Panc1 (cell line): ENCODE data around the gene PSME3IP1. TPM values are rescaled to one million over a fixed set of nuclear protein-coding genes. Genes with fewer than 3 reads are reported as not detected.

ENCODE experiments used
- ATAC-seq: fragments of 200-7000 bp; cut with Tn5 transposase; 2 replicates; pipeline ENCODE4 v1.9.1; 2020; ENCODE audit warnings: mild to moderate bottlenecking, moderate library complexity
- BruUV-seq: library from RNA; stranded (reverse); fragments of 400-500 nt; replicated peaks from 2 replicates; lab custom pipeline; 2021; lab: Mats Ljungman, UMichigan
- CTCF ChIA-PET: fragments of 300-600 bp; sonication (Branson Sonifier 250); formaldehyde crosslinking; loops from one replicate; lab custom pipeline; 2022; ENCODE audit warnings: antibody characterized with exemption; lab: Charles Lee
- POLR2A ChIA-PET: fragments of 300-600 bp; sonication (Branson Sonifier 250); formaldehyde crosslinking; loops from one replicate; lab custom pipeline; 2022; ENCODE audit warnings: antibody characterized with exemption; lab: Charles Lee
- DNase-seq: peaks from one replicate; pipeline ENCODE4 v3.0.0-alpha.2; 2010; ENCODE audit warnings: low read depth, low spot score
- H3K27ac ChIP-seq: 2 replicates; pipeline ENCODE4 v1.5.1; 2011; ENCODE audit warnings: mild to moderate bottlenecking, low read length, inconsistent platforms
- H3K27me3 ChIP-seq: fragments of 200-500 bp; sonication (Bioruptor generic); 2 replicates; pipeline ENCODE4 v1.6.0; 2014; ENCODE audit warnings: low read length, inconsistent platforms; ENCODE audit not compliant: control insufficient read depth, insufficient read depth
- H3K36me3 ChIP-seq: fragments of 200-500 bp; sonication (Bioruptor generic); 2 replicates; pipeline ENCODE4 v1.5.1; 2014; ENCODE audit warnings: inconsistent platforms, mild to moderate bottlenecking, low read length, moderate library complexity; ENCODE audit not compliant: control insufficient read depth, insufficient read depth
- H3K4me1 ChIP-seq: 2 replicates; pipeline ENCODE4 v1.5.1; 2011; ENCODE audit warnings: inconsistent platforms, mild to moderate bottlenecking, low read length, moderate library complexity; ENCODE audit not compliant: control insufficient read depth, insufficient read depth
- H3K4me3 ChIP-seq, 2 experiments: 2 replicates each; pipeline ENCODE4 v1.5.1; 2011 to 2012; ENCODE audit warnings: low read depth in 2 of 2, low read length in 2 of 2, mild to moderate bottlenecking in 2 of 2, inconsistent platforms in 1 of 2, moderate library complexity in 1 of 2
- H3K9me3 ChIP-seq: fragments of 200-500 bp; sonication (Bioruptor generic); 2 replicates; pipeline ENCODE4 v1.5.1; 2014; ENCODE audit warnings: low read depth, mild to moderate bottlenecking, inconsistent platforms, low read length, moderate library complexity; ENCODE audit not compliant: control insufficient read depth, insufficient read depth
- POLR2AphosphoS5 ChIP-seq: IDR thresholded peaks from 2 replicates; pipeline ENCODE4 v1.6.1; 2012; ENCODE audit warnings: mild to moderate bottlenecking, low read depth, low read length, moderate library complexity
- SIN3A ChIP-seq: IDR thresholded peaks from 2 replicates; pipeline ENCODE4 v1.6.1; 2012; ENCODE audit warnings: low read depth, mild to moderate bottlenecking, low read length, moderate library complexity, borderline replicate concordance; ENCODE audit not compliant: insufficient read depth
- TCF7L2 ChIP-seq: IDR thresholded peaks from 2 replicates; pipeline ENCODE4 v1.6.1; 2011; ENCODE audit warnings: mild to moderate bottlenecking, low read depth, low read length, inconsistent platforms
- in situ Hi-C: cut with HindIII; loops from 2 replicates; pipeline ENCODE4 v1.10.0; 2016; ENCODE audit warnings: low sequenced_read_pairs, low pct_unique_long_range_greater_than_20kb
- intact Hi-C: fragments of 100-400 bp; cut with micrococcal nuclease; formaldehyde crosslinking; loops from one replicate; pipeline ENCODE4 v1.10.0; 2022; ENCODE audit not compliant: unreplicated experiment
- total RNA-seq: library from RNA; stranded (reverse); gene quantifications from one replicate; pipeline ENCODE4 v1.2.1, GENCODE V29; 2021; ENCODE audit not compliant: unreplicated experiment
- TF ChIP-seq, protein P1 (sequence below): fragments of 450-650 bp; IDR thresholded peaks from 2 replicates; pipeline ENCODE4 v1.5.1; 2017; ENCODE audit warnings: mild to moderate bottlenecking
- TF ChIP-seq, protein P2 (sequence below), 2 experiments: IDR thresholded peaks; 2 replicates each; pipeline ENCODE4 v1.6.1; 2011 to 2012; ENCODE audit warnings: low read depth in 2 of 2, control low read depth in 1 of 2, low read length in 1 of 2, mild to moderate bottlenecking in 1 of 2, moderate library complexity in 1 of 2; ENCODE audit not compliant: insufficient read depth in 1 of 2

The PSME3IP1 gene
- total RNA-seq, 1 experiment from 2014 or later: 67.6 TPM

- intact Hi-C loops: no loop called here
- H3K4me1 ChIP-seq: no peaks in the 10 kb centered on the region; the same call in 1 of the 2 replicates
- H3K4me3 ChIP-seq: peak overlapping the region; percentile 79 to 93
- no peaks in the 10 kb centered on the region for H3K27me3 ChIP-seq
- BruUV-seq: no TSS peak
- no peaks in the 10 kb centered on the region for H3K9me3 ChIP-seq
- ATAC-seq (no peak), DNase-seq (no peak)
- H3K36me3 ChIP-seq: peaks cover 4% of the 10 kb centered on the region; the same call in 1 of the 2 replicates
- POLR2A ChIA-PET: no interaction called here
- TF ChIP-seq POLR2AphosphoS5: no peak
- TF ChIP-seq, protein P1, sequence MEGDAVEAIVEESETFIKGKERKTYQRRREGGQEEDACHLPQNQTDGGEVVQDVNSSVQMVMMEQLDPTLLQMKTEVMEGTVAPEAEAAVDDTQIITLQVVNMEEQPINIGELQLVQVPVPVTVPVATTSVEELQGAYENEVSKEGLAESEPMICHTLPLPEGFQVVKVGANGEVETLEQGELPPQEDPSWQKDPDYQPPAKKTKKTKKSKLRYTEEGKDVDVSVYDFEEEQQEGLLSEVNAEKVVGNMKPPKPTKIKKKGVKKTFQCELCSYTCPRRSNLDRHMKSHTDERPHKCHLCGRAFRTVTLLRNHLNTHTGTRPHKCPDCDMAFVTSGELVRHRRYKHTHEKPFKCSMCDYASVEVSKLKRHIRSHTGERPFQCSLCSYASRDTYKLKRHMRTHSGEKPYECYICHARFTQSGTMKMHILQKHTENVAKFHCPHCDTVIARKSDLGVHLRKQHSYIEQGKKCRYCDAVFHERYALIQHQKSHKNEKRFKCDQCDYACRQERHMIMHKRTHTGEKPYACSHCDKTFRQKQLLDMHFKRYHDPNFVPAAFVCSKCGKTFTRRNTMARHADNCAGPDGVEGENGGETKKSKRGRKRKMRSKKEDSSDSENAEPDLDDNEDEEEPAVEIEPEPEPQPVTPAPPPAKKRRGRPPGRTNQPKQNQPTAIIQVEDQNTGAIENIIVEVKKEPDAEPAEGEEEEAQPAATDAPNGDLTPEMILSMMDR: no peak
- in situ Hi-C loops: no loop called here
- peak overlapping the region; percentile 94 for H3K27ac ChIP-seq
- CTCF ChIA-PET: no interaction called here
These were observed 873 bp downstream of the PSME3IP1 start for GRCh38 chr16:57184887-57185445.

DNA sequence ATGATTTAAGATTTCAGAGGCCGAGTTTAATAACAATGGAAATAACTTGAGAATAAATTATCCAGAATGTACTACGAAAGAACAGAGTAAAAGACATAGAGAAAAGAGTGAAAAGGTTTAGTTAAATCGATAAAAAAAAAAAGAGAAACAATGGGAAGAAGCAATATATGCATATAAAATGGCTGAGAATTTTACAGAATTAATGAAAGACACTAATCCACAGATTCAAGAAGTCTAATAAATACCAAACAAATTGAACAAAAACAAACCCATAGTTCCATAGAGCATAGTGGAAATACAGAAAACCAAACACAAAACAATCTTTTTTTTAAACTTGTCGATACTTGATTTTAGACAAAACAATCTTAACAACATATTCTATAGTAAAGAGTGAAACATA is 1.7 kb downstream of the PSME3IP1 start:
- DNase-seq (no peak), ATAC-seq (no peak)

DNA sequence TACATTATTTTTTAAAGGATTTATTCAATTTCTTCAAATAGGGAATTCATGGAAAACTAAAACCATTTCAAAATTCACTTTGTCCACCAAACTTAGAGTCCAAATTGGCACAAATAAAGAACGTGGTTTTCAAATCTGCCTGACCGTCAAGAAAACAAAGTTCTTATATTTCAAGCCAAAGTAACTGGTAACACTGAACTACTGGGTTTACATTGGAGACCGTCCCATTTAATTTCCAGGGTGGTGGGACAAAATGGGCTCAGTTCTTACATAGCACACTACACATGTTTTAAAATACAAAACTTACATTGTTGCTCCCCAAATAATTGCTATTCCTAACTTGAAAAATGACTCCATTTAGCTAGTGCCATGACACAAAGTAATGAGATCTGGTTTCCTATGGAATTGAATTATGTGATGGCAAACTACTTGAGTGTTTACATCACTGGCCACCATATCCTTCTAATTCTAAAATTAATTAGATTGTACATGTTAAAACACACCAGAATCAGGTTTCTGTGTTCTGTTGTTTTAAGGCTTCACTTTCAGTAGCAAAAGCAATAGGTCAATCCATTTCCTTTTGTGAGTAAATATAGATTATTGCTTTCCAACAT is 6.5 kb downstream of the PSME3IP1 start:
- no peaks in the 10 kb centered on the region for H3K9me3 ChIP-seq
- TF ChIP-seq SIN3A (no peak), TCF7L2 (no peak), POLR2AphosphoS5 (no peak)
- TF ChIP-seq, protein P1: no peak
- TF ChIP-seq, protein P2, sequence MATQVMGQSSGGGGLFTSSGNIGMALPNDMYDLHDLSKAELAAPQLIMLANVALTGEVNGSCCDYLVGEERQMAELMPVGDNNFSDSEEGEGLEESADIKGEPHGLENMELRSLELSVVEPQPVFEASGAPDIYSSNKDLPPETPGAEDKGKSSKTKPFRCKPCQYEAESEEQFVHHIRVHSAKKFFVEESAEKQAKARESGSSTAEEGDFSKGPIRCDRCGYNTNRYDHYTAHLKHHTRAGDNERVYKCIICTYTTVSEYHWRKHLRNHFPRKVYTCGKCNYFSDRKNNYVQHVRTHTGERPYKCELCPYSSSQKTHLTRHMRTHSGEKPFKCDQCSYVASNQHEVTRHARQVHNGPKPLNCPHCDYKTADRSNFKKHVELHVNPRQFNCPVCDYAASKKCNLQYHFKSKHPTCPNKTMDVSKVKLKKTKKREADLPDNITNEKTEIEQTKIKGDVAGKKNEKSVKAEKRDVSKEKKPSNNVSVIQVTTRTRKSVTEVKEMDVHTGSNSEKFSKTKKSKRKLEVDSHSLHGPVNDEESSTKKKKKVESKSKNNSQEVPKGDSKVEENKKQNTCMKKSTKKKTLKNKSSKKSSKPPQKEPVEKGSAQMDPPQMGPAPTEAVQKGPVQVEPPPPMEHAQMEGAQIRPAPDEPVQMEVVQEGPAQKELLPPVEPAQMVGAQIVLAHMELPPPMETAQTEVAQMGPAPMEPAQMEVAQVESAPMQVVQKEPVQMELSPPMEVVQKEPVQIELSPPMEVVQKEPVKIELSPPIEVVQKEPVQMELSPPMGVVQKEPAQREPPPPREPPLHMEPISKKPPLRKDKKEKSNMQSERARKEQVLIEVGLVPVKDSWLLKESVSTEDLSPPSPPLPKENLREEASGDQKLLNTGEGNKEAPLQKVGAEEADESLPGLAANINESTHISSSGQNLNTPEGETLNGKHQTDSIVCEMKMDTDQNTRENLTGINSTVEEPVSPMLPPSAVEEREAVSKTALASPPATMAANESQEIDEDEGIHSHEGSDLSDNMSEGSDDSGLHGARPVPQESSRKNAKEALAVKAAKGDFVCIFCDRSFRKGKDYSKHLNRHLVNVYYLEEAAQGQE (IDR thresholded peaks at IDR 0.05; ENCODE audit: insufficient read depth in 1 of 2, low read depth in 2 of 2, low read length in 1 of 2): no peak
- H3K4me3 ChIP-seq: no peak overlapping the region
- ChIA-PET POLR2A (no interaction called here), CTCF (no interaction called here)
- H3K27me3 ChIP-seq: no peaks in the 10 kb centered on the region
- intact Hi-C loops (no loop called here), in situ Hi-C loops (no loop called here)
- H3K36me3 ChIP-seq: no peaks in the 10 kb centered on the region; the same call in 1 of the 2 replicates
- DNase-seq: no peak
- no peak for ATAC-seq
- BruUV-seq: no TSS peak
- H3K27ac ChIP-seq: no peak overlapping the region
- peaks cover 7% of the 10 kb centered on the region for H3K4me1 ChIP-seq

More for the DNA sequence above, 1.7 kb downstream of the PSME3IP1 start:
- in situ Hi-C loops: no loop called here
- intact Hi-C loops: no loop called here
- Histone ChIP-seq H3K4me1 (peaks cover 7% of the 10 kb centered on the region), H3K4me3 (no peak overlapping the region; a peak in 1 of 4 replicates), H3K9me3 (no peaks in the 10 kb centered on the region), H3K27me3 (no peaks in the 10 kb centered on the region), H3K36me3 (peaks cover 4% of the 10 kb centered on the region; the same call in 1 of the 2 replicates), H3K27ac (no peak overlapping the region)
- BruUV-seq: no TSS peak
- ChIA-PET CTCF (no interaction called here), POLR2A (no interaction called here)
- TF ChIP-seq, protein P1: no peak
